HUES6 (cell line): ENCODE measurements around the gene SLC5A10.

Source experiments
- H3K27ac ChIP-seq: 2 replicates; pipeline ENCODE4 v1.7.0; 2013; ENCODE audit warnings: low read depth, mild to moderate bottlenecking, low read length, inconsistent platforms
- H3K27me3 ChIP-seq: 2 replicates; pipeline ENCODE4 v1.6.1; 2013; ENCODE audit warnings: low read length; ENCODE audit not compliant: control insufficient read depth, insufficient read depth
- H3K36me3 ChIP-seq: 2 replicates; pipeline ENCODE4 v1.6.1; 2013; ENCODE audit warnings: low read length; ENCODE audit not compliant: control insufficient read depth, insufficient read depth
- H3K4me1 ChIP-seq: 2 replicates; pipeline ENCODE4 v1.6.1; 2013; ENCODE audit warnings: low read length; ENCODE audit not compliant: control insufficient read depth, insufficient read depth
- H3K4me3 ChIP-seq: 2 replicates; pipeline ENCODE4 v1.5.1; 2013; ENCODE audit warnings: low read depth, low read length
- H3K9ac ChIP-seq: one replicate; pipeline ENCODE4 v1.6.1; 2013; ENCODE audit warnings: mild to moderate bottlenecking, low read length
- H3K9me3 ChIP-seq: 2 replicates; pipeline ENCODE4 v1.6.1; 2013; ENCODE audit warnings: low read depth, low read length; ENCODE audit not compliant: control insufficient read depth, insufficient read depth

The SLC5A10 gene

GRCh38 chr17:18986541-18987229 is 34.7 kb downstream of the SLC5A10 start:
- Histone ChIP-seq H3K4me1 (peaks cover 8% of the 10 kb centered on the region; the same call in 1 of the 2 replicates), H3K27ac (no peak overlapping the region), H3K9me3 (no peaks in the 10 kb centered on the region), H3K27me3 (no peaks in the 10 kb centered on the region), H3K9ac (no peak overlapping the region), H3K4me3 (no peak overlapping the region), H3K36me3 (peaks cover 75% of the 10 kb centered on the region)

GRCh38 chr17:18987230-18987610 is 35.3 kb downstream of the SLC5A10 start:
- Histone ChIP-seq H3K36me3 (peaks cover 75% of the 10 kb centered on the region), H3K27me3 (no peaks in the 10 kb centered on the region), H3K4me1 (peaks cover 3% of the 10 kb centered on the region; the same call in 1 of the 2 replicates), H3K9ac (no peak overlapping the region), H3K27ac (no peak overlapping the region), H3K4me3 (no peak overlapping the region), H3K9me3 (no peaks in the 10 kb centered on the region)

GRCh38 chr17:18987862-18988545 is 36.0 kb downstream of the SLC5A10 start:
- Histone ChIP-seq H3K9ac (no peak overlapping the region), H3K4me3 (no peak overlapping the region), H3K9me3 (no peaks in the 10 kb centered on the region), H3K36me3 (peaks cover 73% of the 10 kb centered on the region), H3K4me1 (no peaks in the 10 kb centered on the region), H3K27me3 (no peaks in the 10 kb centered on the region), H3K27ac (no peak overlapping the region)

GRCh38 chr17:18988546-18989173 is 36.7 kb downstream of the SLC5A10 start:
- Histone ChIP-seq H3K4me3 (no peak overlapping the region), H3K4me1 (peaks cover under 1% of the 10 kb centered on the region; the same call in 1 of the 2 replicates), H3K27ac (no peak overlapping the region), H3K9me3 (no peaks in the 10 kb centered on the region), H3K36me3 (peaks cover 73% of the 10 kb centered on the region), H3K27me3 (no peaks in the 10 kb centered on the region), H3K9ac (no peak overlapping the region)

GRCh38 chr17:18990331-18990730 is 38.4 kb downstream of the SLC5A10 start:
- no peaks in the 10 kb centered on the region for H3K27me3 ChIP-seq
- no peak overlapping the region for H3K9ac ChIP-seq
- peaks cover 6% of the 10 kb centered on the region; the same call in 1 of the 2 replicates for H3K4me1 ChIP-seq
- H3K9me3 ChIP-seq = no peaks in the 10 kb centered on the region
- H3K36me3 ChIP-seq = peaks cover 64% of the 10 kb centered on the region
- H3K4me3 ChIP-seq = no peak overlapping the region
- H3K27ac ChIP-seq = no peak overlapping the region

GRCh38 chr17:18991531-18992315 is 39.8 kb downstream of the SLC5A10 start:
- Histone ChIP-seq H3K27ac (no peak overlapping the region), H3K9me3 (no peaks in the 10 kb centered on the region), H3K4me3 (no peak overlapping the region), H3K36me3 (peaks cover 55% of the 10 kb centered on the region), H3K4me1 (peaks cover 6% of the 10 kb centered on the region; the same call in 1 of the 2 replicates), H3K27me3 (no peaks in the 10 kb centered on the region), H3K9ac (no peak overlapping the region)

- Histone ChIP-seq H3K4me1 (peaks cover 6% of the 10 kb centered on the region; the same call in 1 of the 2 replicates), H3K4me3 (no peak overlapping the region), H3K9me3 (no peaks in the 10 kb centered on the region), H3K27me3 (no peaks in the 10 kb centered on the region), H3K9ac (no peak overlapping the region), H3K36me3 (peaks cover 53% of the 10 kb centered on the region), H3K27ac (no peak overlapping the region)
Measured at GRCh38 chr17:18992454-18993130, 40.6 kb downstream of the SLC5A10 start.

GRCh38 chr17:18993905-18994526 is 42.1 kb downstream of the SLC5A10 start:
- Histone ChIP-seq H3K27me3 (no peaks in the 10 kb centered on the region), H3K27ac (no peak overlapping the region), H3K9ac (no peak overlapping the region), H3K4me3 (no peak overlapping the region), H3K9me3 (no peaks in the 10 kb centered on the region), H3K36me3 (peaks cover 42% of the 10 kb centered on the region), H3K4me1 (peaks cover 6% of the 10 kb centered on the region; the same call in 1 of the 2 replicates)

- Histone ChIP-seq H3K27me3 (no peaks in the 10 kb centered on the region), H3K36me3 (peaks cover 41% of the 10 kb centered on the region), H3K9me3 (no peaks in the 10 kb centered on the region), H3K9ac (no peak overlapping the region), H3K4me3 (no peak overlapping the region), H3K4me1 (peaks cover 6% of the 10 kb centered on the region; the same call in 1 of the 2 replicates), H3K27ac (no peak overlapping the region)
Measured at GRCh38 chr17:18994631-18995030, 42.7 kb downstream of the SLC5A10 start.

- H3K4me1 ChIP-seq = peaks cover 6% of the 10 kb centered on the region; the same call in 1 of the 2 replicates
- no peak overlapping the region for H3K9ac ChIP-seq
- peaks cover 44% of the 10 kb centered on the region for H3K36me3 ChIP-seq
- H3K27ac ChIP-seq = no peak overlapping the region
- no peaks in the 10 kb centered on the region for H3K9me3 ChIP-seq
- no peaks in the 10 kb centered on the region for H3K27me3 ChIP-seq
- H3K4me3 ChIP-seq = no peak overlapping the region
Measured at GRCh38 chr17:18995220-18995619, 43.3 kb downstream of the SLC5A10 start.
